Frontal cortex (tissue), 4 donors: ENCODE measurements around the gene RPL10. TPM values are rescaled to one million over a fixed set of nuclear protein-coding genes. Genes with fewer than 3 reads are reported as not detected.

Experiments used
- DNase-seq, 2 donors: peaks; one replicate each; pipeline ENCODE4 v3.0.0; 2012; ENCODE audit warnings: low spot score in 2 of 2
- FAIRE-seq: peaks from 2 replicates; lab custom pipeline; 2012; peaks lifted over from hg19 to GRCh38; lab: Jason Lieb, UNC
- total RNA-seq: library from RNA; depleted of rRNA; stranded (reverse); fragments of >200 nt; gene quantifications from one replicate; pipeline ENCODE4 v1.2.3, GENCODE V29; 2014
- donor health status: control.
- donor health status: control.
- donor health status: control.

The RPL10 gene
- total RNA-seq, 1 donor from 2014 or later: 2,273 TPM

DNA sequence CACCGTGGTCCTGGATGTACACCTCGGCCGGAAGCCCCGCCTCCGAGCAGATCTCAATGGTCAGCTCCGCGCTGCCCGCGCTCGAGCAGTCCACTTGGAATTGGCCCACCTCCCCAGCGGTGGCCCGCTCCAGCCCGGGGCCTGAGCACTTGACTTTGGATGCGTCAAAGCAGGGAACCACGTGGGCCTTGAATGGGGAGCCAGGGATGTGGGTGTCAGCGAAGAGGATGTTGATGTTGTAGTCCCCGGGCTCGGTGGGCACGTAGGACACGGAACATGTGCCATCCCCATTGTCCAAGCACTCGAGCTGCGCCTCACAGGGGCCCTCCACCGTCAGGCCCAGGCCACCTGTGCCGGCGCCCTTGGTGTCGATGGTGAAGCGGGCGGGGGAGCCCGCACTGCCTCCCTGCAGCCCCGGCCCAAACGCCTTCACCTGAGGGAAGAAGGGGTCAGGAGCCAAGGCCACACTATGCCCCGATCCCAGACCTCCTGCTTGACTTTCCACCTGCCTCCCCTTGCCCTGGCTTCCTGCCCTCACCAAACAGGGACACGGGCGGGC, 37.9 kb upstream of the RPL10 start:
- FAIRE-seq (no peak), DNase-seq (no peak)

GRCh38 chrX:154362085-154362742, 36.0 kb upstream of the RPL10 start:
- DNase-seq: no peak
- FAIRE-seq: no peak

- DNase-seq (no peak), FAIRE-seq (no peak)
Observed at GRCh38 chrX:154363706-154364439, 34.3 kb upstream of the RPL10 start.

DNA sequence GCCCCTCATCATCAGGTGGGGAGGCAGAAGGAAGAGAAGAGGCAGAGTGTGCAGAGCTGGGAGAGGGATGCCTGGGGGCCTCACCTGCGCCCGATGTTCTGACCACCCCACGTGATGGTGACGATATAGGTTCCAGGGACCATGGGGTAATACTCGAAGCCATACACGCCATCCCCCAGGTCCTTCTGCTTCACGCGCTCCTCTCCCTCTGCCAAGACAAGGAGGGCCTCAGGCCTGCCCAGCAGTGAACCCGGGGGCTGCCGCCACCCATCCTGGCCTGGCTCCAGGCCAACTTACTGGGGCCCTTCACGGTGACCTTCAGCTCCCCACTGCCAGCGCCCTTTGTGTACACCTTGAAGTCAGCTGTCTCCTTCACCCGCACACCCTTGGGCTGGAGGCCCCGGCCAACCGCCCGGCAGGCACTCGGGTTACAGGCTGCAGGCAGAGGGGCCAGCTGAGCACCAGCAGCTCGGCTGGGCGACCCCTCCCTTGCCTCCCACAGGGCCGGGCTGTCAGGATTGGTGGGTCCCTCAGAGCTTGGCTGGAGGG, 33.1 kb upstream of the RPL10 start:
- FAIRE-seq (no peak), DNase-seq (no peak)

GRCh38 chrX:154365997-154366665, 32.0 kb upstream of the RPL10 start:
- DNase-seq (no peak), FAIRE-seq (no peak)

DNA sequence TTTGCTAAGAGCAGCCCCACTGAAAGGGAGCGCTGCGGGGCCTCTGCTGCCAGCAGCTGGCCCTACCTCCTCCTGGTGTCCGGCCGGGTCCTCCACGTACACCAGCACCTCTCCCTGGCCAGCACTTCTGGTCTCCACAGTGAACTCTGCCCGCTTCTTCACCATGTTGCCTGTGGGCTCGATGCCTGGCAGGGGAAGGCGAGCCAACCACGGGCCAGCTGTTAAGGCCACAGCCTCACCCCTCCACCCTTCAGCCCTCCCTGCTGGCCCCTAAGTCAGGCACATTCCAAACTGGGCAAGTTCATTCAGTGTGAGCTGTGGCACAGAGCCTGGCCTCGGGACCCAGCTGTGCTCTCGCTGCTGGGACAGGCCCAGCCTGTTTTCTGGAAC, 31.5 kb upstream of the RPL10 start:
- peak in 1 of 2 donors; percentile 40 for DNase-seq
- FAIRE-seq: no peak

- DNase-seq (no peak), FAIRE-seq (no peak)
Observed at GRCh38 chrX:154367474-154368308, 30.5 kb upstream of the RPL10 start.

- FAIRE-seq: no peak
- no peak for DNase-seq
Observed at GRCh38 chrX:154368630-154369448, 29.3 kb upstream of the RPL10 start.

DNA sequence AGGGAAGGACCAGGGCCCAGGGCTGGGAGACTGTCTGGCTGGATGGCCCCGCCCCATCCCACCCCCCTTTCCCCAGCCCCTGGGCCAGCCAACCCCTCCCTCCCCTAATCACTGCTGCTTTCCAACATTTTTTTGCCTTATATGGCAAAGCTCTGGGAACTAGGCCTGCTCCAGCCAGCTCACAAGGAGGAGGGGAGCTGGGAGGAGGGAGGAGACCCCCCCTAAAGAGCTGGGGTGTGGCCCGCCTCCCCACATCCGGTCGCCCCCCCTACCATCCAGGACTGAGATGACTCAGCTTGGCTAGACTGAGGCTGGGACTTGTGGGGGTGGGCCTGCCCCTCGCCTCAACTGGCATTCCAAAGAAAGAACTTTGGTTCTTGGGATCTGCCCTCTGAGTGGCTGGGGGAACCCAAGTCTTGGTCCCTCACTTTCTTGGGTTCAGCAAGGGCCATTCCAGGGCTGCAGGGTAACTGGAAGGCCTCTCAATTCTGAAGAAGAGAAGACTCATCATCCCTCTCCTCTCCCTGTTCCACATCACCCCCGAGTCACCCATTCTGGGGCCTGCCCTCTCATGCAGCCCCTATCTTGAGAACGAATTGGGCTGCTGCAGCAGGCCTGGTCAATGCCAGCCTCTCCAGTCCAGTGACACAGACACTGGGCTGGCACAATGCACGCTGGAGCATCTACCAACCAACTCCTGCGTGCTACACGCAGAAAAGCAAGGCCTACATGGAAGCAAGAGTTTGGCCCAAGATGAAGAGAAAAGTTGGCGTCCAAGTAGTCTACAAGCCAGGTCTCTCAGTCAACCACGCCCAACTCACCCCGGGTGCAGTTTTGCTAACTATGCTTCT, 28.5 kb upstream of the RPL10 start:
- no peak for FAIRE-seq
- peak; percentile 63 to 73 for DNase-seq

- DNase-seq (peak in 1 of 2 donors; percentile 57), FAIRE-seq (no peak)
Observed at GRCh38 chrX:154370300-154371016, 27.7 kb upstream of the RPL10 start.

- DNase-seq (peak; percentile 80 to 92), FAIRE-seq (no peak)
Observed at GRCh38 chrX:154371017-154371788, 27.0 kb upstream of the RPL10 start.

DNA sequence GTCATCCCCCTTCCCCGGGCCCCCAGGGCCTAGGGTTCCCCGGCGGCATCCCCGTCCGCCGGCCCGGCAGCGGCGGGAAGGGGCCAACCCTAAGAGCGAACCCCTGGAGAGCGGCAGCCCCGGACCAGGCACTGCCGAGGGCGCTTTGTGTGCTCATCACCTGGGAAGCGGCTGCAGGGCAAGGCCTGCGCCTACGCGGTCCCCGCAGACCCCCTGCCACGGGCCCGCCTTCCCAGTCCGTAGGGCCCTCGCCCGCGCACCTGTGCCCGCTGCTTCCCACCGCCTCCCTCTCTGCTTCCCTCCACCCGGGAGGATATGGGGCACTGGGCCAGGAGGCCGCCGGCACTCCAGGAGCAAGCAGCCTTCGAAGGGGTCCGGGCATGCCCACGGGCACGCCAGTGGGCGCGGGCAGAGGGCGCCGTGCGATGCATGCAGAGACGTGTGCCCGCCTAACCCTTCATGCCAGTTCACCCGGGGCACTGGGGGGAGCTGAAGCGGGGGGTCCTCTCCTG, 26.3 kb upstream of the RPL10 start:
- no peak for DNase-seq
- no peak for FAIRE-seq

DNA sequence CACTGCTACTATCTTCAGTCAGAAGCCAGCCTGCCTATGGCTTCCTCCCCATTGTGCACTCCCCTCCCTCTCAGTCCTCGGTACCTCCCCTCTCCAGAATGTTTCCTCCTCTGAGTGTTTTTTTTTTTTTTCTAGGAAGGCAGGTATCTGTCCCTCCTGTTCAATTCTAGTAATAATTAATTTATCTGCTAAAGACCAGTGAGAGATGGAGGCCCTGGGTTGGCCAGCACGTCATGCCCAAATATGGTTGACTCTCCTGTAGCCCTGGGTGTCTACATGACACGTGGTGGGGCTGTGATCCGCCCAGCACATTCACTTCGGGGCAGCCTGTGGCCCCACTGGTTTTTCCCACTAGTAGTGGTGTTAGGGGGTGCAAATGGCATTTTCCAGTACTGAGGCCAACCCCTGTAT, 25.6 kb upstream of the RPL10 start:
- DNase-seq (peak in 1 of 2 donors; percentile 41), FAIRE-seq (no peak)

DNA sequence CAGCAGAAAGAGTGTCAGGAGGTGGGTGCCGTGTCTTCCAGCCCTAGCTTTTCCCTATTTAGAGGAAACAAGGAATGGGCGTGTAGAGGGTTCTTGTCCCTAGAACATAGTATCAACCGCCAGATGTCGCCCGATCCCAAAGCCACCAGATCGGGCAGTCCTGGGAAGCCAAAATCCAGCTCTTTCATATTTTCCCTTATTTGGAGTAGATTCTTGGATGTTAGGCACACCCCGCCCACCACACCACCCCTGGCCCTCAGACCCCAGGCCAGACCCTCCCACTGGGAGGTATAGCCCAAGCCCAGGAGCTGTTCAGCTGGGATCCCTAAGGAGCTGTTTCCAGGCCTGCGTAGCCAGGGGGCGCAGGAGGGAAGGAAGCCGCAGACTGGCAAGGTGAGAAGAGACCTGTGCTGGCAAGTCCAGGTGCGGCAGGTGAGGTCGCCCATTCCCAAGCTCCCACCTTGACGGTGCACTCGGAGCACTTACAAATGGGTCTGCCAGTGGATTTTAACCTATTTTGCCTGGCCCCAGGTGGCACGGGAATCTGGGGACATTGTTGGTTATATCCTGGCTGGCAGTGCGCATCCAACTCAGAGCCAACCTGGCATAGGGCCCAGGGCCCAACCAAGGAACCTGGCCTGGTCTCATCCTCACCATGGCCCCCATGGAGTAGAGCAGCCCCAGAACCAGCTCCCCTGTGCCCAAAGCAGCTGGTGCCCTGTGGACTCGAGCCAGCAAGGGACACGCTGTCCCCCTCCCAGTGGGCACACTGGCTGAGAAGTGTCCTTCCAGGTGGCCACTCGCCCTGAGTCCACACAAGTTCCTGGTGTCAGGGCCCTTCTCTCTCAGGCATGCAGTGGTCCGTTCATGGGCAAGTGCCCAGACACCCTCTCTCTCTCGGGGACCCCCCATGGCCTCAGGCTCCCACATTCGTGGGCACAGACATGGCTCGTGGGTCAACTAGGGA, 24.6 kb upstream of the RPL10 start:
- DNase-seq: peak; percentile 58 to 76
- FAIRE-seq: no peak
